GM21717 (cell line): Measurements from ENCODE around the gene LAMB4.

ENCODE experiments used
- ATAC-seq: cut with Tn5 transposase; IDR thresholded peaks from one replicate; pipeline ENCODE4 v1.9.1; 2021; ENCODE audit warnings: mild to moderate bottlenecking, moderate library complexity; ENCODE audit not compliant: unreplicated experiment

Gene LAMB4

DNA sequence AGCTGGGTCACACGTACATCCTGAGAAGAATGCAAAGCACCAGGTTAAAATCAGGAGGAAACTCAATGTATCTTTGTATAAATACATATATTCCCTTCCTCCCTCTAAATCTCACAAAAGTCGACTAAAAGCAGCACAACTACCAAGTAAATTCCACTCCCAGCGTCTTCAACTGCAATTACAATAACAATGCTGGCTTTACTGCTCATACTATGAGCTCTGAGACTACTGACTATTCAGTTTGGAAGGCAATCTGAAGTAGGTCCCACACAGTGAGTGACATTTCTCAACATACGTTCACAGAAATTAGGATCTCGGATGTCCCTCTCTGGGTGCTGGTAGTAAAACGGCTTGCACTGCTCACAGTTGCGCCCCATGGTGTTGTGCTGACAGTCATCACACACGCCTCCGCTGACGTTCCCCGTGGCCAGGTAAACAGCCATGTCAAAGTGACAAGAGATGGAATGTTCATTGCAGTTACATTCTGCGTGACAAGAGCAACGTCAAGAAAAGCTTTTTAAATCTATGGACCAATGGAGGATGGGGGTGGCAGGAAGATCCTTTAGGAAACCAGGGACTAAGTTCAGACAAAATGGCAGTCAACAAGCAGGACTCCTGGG lies 154.7 kb downstream of the LAMB4 start:
- no peak for ATAC-seq

DNA sequence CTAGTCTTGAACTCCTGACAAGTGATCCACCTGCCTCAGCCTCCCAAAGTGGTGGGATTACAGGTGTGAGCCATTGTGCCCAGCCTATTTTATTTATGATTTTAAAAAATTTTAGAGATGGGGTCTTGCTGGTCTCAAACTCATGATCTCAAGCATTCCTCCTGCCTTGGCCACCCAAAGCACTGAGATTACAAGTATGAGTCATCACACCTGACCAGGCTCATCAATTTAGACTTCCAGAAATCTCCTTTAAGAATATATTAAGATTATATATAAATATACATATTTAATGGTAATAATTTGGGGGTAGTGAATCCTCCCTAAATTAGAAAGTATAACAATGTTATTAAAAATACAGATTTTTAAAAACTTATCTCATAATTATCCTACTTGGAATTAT lies 156.3 kb downstream of the LAMB4 start:
- no peak for ATAC-seq
